ENCODE measurements around the gene EID1. TPM values are rescaled to one million over a fixed set of nuclear protein-coding genes. Genes with fewer than 3 reads are reported as not detected.

Gene EID1
- total RNA-seq, 4 donors from 2014 or later, result 196 to 427 (median 285) TPM

DNA sequence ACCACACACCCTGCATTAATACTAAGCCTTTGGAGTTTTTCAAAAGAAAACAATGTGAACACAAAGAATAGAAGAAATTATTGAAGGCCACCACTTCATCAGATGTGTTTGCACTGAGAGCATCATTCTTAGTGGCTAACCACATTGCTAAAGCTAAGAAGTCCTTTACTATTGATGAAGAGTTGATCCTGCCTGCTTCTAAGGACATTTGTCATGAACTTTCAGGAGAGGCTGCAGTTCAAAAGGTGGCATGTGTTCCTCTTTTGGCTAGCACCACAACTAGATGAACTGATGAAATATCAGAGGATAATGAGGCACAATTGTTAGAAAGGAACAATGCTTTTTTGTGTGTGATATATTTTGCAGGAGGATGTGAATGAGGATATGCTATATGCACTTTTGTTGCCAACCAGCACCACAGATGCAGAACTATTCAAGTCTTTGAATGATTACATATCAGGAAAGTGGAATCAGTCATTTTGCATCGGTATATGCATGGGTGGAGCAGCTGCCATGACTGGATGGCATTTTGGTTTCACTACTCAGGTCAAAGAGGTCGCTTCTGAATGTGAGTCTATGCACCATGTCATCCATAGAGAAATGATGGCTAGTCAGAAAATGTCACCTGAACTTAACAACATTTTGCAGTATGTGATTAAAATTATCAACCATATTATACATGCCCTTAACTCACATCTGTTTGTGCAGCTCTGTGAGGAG is 2.5 kb upstream of the EID1 start:
- H3K4me3 ChIP-seq, result no peak overlapping the region
- no peak overlapping the region for H3K27ac ChIP-seq
- no peak for DNase-seq
- intact Hi-C loops (cut with DNase I; ENCODE audit: low total_unique reads), result no loop called here
- H3K9me3 ChIP-seq, result no peaks in the 10 kb centered on the region
- TF ChIP-seq, protein P1, sequence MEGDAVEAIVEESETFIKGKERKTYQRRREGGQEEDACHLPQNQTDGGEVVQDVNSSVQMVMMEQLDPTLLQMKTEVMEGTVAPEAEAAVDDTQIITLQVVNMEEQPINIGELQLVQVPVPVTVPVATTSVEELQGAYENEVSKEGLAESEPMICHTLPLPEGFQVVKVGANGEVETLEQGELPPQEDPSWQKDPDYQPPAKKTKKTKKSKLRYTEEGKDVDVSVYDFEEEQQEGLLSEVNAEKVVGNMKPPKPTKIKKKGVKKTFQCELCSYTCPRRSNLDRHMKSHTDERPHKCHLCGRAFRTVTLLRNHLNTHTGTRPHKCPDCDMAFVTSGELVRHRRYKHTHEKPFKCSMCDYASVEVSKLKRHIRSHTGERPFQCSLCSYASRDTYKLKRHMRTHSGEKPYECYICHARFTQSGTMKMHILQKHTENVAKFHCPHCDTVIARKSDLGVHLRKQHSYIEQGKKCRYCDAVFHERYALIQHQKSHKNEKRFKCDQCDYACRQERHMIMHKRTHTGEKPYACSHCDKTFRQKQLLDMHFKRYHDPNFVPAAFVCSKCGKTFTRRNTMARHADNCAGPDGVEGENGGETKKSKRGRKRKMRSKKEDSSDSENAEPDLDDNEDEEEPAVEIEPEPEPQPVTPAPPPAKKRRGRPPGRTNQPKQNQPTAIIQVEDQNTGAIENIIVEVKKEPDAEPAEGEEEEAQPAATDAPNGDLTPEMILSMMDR (IDR thresholded peaks at IDR 0.05), result no peak
- TF ChIP-seq POLR2A (IDR thresholded peaks at IDR 0.05), result no peak
- H3K4me1 ChIP-seq, result peaks cover 0 to 16% of the 10 kb centered on the region in 2 donors
- no peaks in the 10 kb centered on the region for H3K27me3 ChIP-seq
- H3K36me3 ChIP-seq, result no peaks in the 10 kb centered on the region

DNA sequence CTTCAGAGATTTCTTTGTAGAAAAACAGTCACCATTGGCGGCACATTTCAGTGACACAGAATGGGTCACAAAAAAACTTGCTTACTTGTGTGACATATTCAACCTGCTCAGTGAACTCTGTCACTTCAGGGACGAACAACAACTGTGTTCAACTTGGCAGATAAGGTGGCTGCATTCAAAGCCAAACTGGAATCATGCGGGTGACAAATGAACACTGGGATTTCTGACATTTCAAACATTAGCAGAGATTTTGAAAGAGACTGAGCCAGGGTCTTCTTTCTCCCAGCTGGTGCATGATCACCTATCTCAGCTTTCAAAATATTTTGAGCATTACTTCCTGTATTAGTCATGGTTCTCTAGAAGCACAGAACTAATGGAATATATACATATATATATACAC is 1.9 kb upstream of the EID1 start:
- no peaks in the 10 kb centered on the region for H3K9me3 ChIP-seq
- TF ChIP-seq, protein P1 (IDR thresholded peaks at IDR 0.05), result no peak
- TF ChIP-seq POLR2A (IDR thresholded peaks at IDR 0.05), result no peak
- no peaks in the 10 kb centered on the region for H3K27me3 ChIP-seq
- H3K27ac ChIP-seq, result no peak overlapping the region
- no peak for DNase-seq
- no peak overlapping the region for H3K4me3 ChIP-seq
- peaks cover 0 to 18% of the 10 kb centered on the region in 2 donors for H3K4me1 ChIP-seq
- intact Hi-C loops (cut with DNase I; ENCODE audit: low total_unique reads), result no loop called here
- H3K36me3 ChIP-seq, result no peaks in the 10 kb centered on the region

DNA sequence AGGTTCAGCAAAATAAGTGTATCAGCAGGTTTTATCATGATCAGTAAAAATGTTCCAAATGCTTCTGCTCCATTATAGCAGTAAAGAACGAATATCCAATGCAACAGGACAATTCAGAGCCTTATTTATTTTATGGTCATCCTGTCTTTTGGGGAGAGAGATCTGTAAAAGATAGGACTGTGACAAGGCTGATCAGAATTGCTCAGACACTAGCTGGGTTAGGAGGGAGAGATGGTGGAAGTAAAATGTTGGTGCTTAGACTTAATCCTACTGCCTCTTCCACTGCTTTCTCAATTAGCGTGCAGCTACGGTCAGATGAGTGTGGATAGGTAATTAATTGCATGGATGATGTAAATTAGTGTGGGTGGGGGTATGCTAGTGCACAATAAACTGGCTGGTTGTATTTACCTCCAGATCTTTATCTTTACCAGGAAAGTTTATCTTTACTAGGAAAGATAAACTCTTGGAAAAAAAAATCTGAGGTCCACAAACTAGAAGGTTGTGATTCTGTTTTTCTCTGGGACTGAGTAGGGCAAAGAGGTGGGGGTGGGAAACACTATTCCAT is 2.2 kb downstream of the EID1 start:
- intact Hi-C loops (cut with DNase I; ENCODE audit: low total_unique reads), result no loop called here
- H3K27me3 ChIP-seq, result no peaks in the 10 kb centered on the region
- TF ChIP-seq POLR2A (IDR thresholded peaks at IDR 0.05), result no peak
- TF ChIP-seq, protein P1 (IDR thresholded peaks at IDR 0.05), result no peak
- no peak overlapping the region for H3K4me3 ChIP-seq
- H3K36me3 ChIP-seq, result no peaks in the 10 kb centered on the region
- H3K27ac ChIP-seq, result no peak overlapping the region
- DNase-seq, result no peak
- H3K4me1 ChIP-seq, result peaks cover 0 to 18% of the 10 kb centered on the region in 2 donors
- H3K9me3 ChIP-seq, result no peaks in the 10 kb centered on the region

DNA sequence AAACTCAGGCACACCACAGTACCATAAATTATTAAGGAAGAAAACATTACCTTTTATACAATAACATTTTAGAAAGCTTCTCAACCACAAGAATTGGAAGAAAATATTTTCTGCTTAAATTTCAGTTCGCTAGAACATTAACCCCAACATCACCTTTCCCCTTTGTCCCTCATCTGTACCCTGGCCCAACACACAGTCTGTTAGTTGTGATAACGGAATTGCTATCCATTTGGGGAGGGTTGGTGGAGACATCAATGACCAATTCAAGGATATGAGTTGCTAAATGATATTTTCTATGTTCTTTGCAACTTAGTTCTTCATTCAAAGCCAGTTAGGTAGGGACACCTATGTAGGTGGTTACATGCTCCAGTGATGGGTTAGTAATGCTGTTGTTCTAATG is 5.8 kb downstream of the EID1 start:
- intact Hi-C loops (cut with DNase I; ENCODE audit: low total_unique reads), result no loop called here
- no peak for DNase-seq
- H3K4me3 ChIP-seq, result no peak overlapping the region
- H3K9me3 ChIP-seq, result no peaks in the 10 kb centered on the region
- TF ChIP-seq POLR2A (IDR thresholded peaks at IDR 0.05), result no peak
- TF ChIP-seq, protein P1 (IDR thresholded peaks at IDR 0.05), result no peak
- H3K27me3 ChIP-seq, result no peaks in the 10 kb centered on the region
- H3K36me3 ChIP-seq, result no peaks in the 10 kb centered on the region
- H3K27ac ChIP-seq, result no peak overlapping the region
- peaks cover 0 to 18% of the 10 kb centered on the region in 2 donors for H3K4me1 ChIP-seq

DNA sequence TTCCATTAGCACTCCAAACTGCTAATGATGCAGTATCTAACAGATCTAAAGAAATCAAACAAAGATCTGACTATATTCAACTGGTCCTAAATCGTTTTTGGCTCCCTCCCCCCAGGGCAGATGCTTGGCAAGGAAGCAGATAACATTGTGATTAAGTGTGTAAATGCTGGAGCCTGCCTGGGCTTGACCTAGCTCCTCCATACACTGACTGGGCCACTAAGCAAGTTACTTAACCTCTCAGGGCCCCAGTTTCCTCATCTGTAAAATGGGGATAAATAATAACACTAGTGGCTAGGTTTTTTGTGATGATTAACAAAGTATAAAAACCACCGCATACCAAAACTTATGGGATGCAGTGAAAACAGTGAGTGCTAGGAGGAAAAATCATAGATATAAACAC is 9.2 kb downstream of the EID1 start:
- Histone ChIP-seq H3K4me1 (no peaks in the 10 kb centered on the region), H3K4me3 (no peak overlapping the region), H3K9me3 (no peaks in the 10 kb centered on the region), H3K36me3 (no peaks in the 10 kb centered on the region), H3K27ac (no peak overlapping the region), H3K27me3 (no peaks in the 10 kb centered on the region)
- TF ChIP-seq, protein P1 (IDR thresholded peaks at IDR 0.05), result no peak
- no peak for DNase-seq
- intact Hi-C loops (cut with DNase I; ENCODE audit: low total_unique reads), result no loop called here
